ENCODE results near the gene CCR5AS.
"Not testable (repeated sequence)": the region's sequence is repeated elsewhere in the genome, so short reads cannot be mapped to it uniquely, and the experiment has no call there.

CCR5AS gene

GRCh38 chr3:46435081-46435726 lies 28.3 kb upstream of the CCR5AS start:
- no peaks in the 10 kb centered on the region for H3K36me3 ChIP-seq (ENCODE audit: low read depth, missing control alignments)
- 72 to 80% methylated on average over 3 of the region's 3 CpGs for WGBS, 2 donors

GRCh38 chr3:46433841-46434240 lies 27.0 kb upstream of the CCR5AS start:
- Histone ChIP-seq H3K4me1 (no peaks in the 10 kb centered on the region), H3K27me3 (no peaks in the 10 kb centered on the region), H3K4me3 (no peak overlapping the region), H3K9me3 (no peaks in the 10 kb centered on the region), H3K27ac (no peak overlapping the region), H3K36me3 (ENCODE audit: low read depth, missing control alignments) (no peaks in the 10 kb centered on the region)
- WGBS, 2 donors, result 75 to 80% methylated on average over 1 of the region's 1 CpG
- intact Hi-C loops (cut with DNase I; ENCODE audit: low total_unique reads), result no loop called here
- TF ChIP-seq CTCF (IDR thresholded peaks at IDR 0.05), result no peak
- TF ChIP-seq POLR2A (IDR thresholded peaks at IDR 0.05), result no peak
- no peak for DNase-seq

More at GRCh38 chr3:46435081-46435726, 28.3 kb upstream of the CCR5AS start:
- Histone ChIP-seq H3K4me3 (no peak overlapping the region), H3K27ac (no peak overlapping the region), H3K9me3 (no peaks in the 10 kb centered on the region), H3K4me1 (no peaks in the 10 kb centered on the region), H3K27me3 (no peaks in the 10 kb centered on the region)
- intact Hi-C loops (cut with DNase I; ENCODE audit: low total_unique reads), result no loop called here
- no peak for DNase-seq
- TF ChIP-seq CTCF (IDR thresholded peaks at IDR 0.05), result no peak
- no peak for TF ChIP-seq POLR2A (IDR thresholded peaks at IDR 0.05)

GRCh38 chr3:46433118-46433517 lies 26.3 kb upstream of the CCR5AS start:
- WGBS, 2 donors, result 70 to 74% methylated on average over 4 of the region's 4 CpGs

GRCh38 chr3:46431905-46432304 lies 25.0 kb upstream of the CCR5AS start:
- H3K36me3 ChIP-seq (ENCODE audit: low read depth, missing control alignments); DNase-seq; H3K27ac ChIP-seq; H3K4me3 ChIP-seq; H3K4me1 ChIP-seq; intact Hi-C loops (cut with DNase I; ENCODE audit: low total_unique reads); H3K27me3 ChIP-seq; H3K9me3 ChIP-seq: not testable (repeated sequence)
- WGBS, 2 donors, result 88 to 90% methylated on average over 5 of the region's 5 CpGs

More at GRCh38 chr3:46433118-46433517, 26.3 kb upstream of the CCR5AS start:
- H3K9me3 ChIP-seq; H3K4me3 ChIP-seq; H3K36me3 ChIP-seq (ENCODE audit: low read depth, missing control alignments); H3K27ac ChIP-seq; H3K4me1 ChIP-seq; DNase-seq; intact Hi-C loops (cut with DNase I; ENCODE audit: low total_unique reads); H3K27me3 ChIP-seq: not testable (repeated sequence)

- H3K27ac ChIP-seq; H3K4me1 ChIP-seq; H3K36me3 ChIP-seq (ENCODE audit: low read depth, missing control alignments); intact Hi-C loops (cut with DNase I; ENCODE audit: low total_unique reads); DNase-seq; H3K27me3 ChIP-seq; H3K4me3 ChIP-seq; H3K9me3 ChIP-seq: not testable (repeated sequence)
- 95 to 96% methylated on average over 1 of the region's 1 CpG for WGBS, 2 donors
Observed at GRCh38 chr3:46430879-46431278, 24.0 kb upstream of the CCR5AS start.

- H3K4me3 ChIP-seq, result no peak overlapping the region
- H3K9me3 ChIP-seq, result no peaks in the 10 kb centered on the region
- TF ChIP-seq CTCF (IDR thresholded peaks at IDR 0.05) (no peak), POLR2A (IDR thresholded peaks at IDR 0.05) (no peak)
- H3K36me3 ChIP-seq (ENCODE audit: low read depth, missing control alignments), result no peaks in the 10 kb centered on the region
- intact Hi-C loops (cut with DNase I; ENCODE audit: low total_unique reads), result no loop called here
- no peak for DNase-seq
- WGBS, 2 donors, result 85 to 91% methylated on average over 5 of the region's 5 CpGs
- no peaks in the 10 kb centered on the region for H3K27me3 ChIP-seq
- H3K4me1 ChIP-seq, result no peaks in the 10 kb centered on the region
- H3K27ac ChIP-seq, result no peak overlapping the region
Observed at GRCh38 chr3:46429671-46430070, 22.8 kb upstream of the CCR5AS start.

All from testis (tissue), 2 donors.